Activated T-cell treated with anti-CD3 and anti-CD28 coated beads, Interleukin-2, amount 50 U/mL, for 24 hours (primary cell): Measurements from ENCODE around the gene UBTFL1.
A peak's percentile ranks its signal among the peaks of the same experiment; 100 is the strongest.

Experiments
- DNase-seq: peaks from one replicate; pipeline ENCODE4 v3.0.0-alpha.2; 2020
- H3K27ac Mint-ChIP-seq: 2 replicates; pipeline ENCODE4 v1.8.0; 2020; ENCODE audit warnings: mild to moderate bottlenecking, mixed read lengths
- H3K27me3 Mint-ChIP-seq: 2 replicates; pipeline ENCODE4 v1.8.0; 2020; ENCODE audit warnings: mixed read lengths
- H3K36me3 Mint-ChIP-seq: 2 replicates; pipeline ENCODE4 v1.8.0; 2020; ENCODE audit warnings: low read depth, mixed read lengths
- H3K4me1 Mint-ChIP-seq: 2 replicates; pipeline ENCODE4 v1.8.0; 2020; ENCODE audit warnings: low read depth, mixed read lengths
- H3K4me3 Mint-ChIP-seq: 2 replicates; pipeline ENCODE4 v1.8.0; 2020; ENCODE audit warnings: mild to moderate bottlenecking, moderate library complexity, mixed read lengths
- H3K9me3 Mint-ChIP-seq: 2 replicates; pipeline ENCODE4 v1.8.0; 2020; ENCODE audit warnings: mixed read lengths

UBTFL1 gene

DNA sequence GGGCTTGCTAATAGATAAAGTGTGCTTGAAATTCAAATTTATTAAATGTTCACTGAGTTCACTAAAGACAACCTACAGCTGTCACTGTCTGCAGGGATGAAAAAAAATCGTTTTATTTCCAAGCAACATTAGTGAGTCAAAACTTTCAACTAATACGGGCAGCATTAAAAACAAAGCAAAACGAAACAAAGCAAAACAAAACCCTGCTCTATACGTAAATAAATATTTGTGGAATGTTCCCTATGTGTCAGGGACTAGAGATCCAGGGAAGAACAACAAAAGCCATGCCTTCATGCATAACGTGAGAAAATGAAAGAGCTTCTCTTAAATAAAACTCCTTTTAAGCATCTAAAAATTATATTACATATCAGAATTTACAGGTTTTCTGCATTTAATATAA, 49.3 kb downstream of the UBTFL1 start:
- peak overlapping the region; percentile 44 for H3K4me3 Mint-ChIP-seq
- no peak for DNase-seq
- no peaks in the 10 kb centered on the region for H3K9me3 Mint-ChIP-seq
- no peaks in the 10 kb centered on the region for H3K36me3 Mint-ChIP-seq
- peaks cover 64% of the 10 kb centered on the region for H3K27me3 Mint-ChIP-seq
- no peak overlapping the region for H3K27ac Mint-ChIP-seq
- H3K4me1 Mint-ChIP-seq: peaks cover 15% of the 10 kb centered on the region
